Measurements from ENCODE around the gene SMIM3.
"Not testable (repeated sequence)": the region's sequence is repeated elsewhere in the genome, so short reads cannot be mapped to it uniquely, and the experiment has no call there.

The SMIM3 gene

GRCh38 chr5:150778517-150779396 is at the start of gene SMIM3:
SMIM3 (plus strand) TSS chr5:150778757; CDS start chr5:150795441, 16,684 bp downstream.
- DNase-seq, result peak; percentile 81

GRCh38 chr5:150729859-150730258 is 48.7 kb upstream of the SMIM3 start:
- no peak for DNase-seq

GRCh38 chr5:150731669-150732242 is 46.8 kb upstream of the SMIM3 start:
- DNase-seq, result no peak

GRCh38 chr5:150734579-150735384 is 43.8 kb upstream of the SMIM3 start:
- no peak for DNase-seq

- DNase-seq, result no peak
Measured at GRCh38 chr5:150738862-150739261, 39.7 kb upstream of the SMIM3 start.

- DNase-seq, result no peak
Measured at GRCh38 chr5:150740992-150741391, 37.6 kb upstream of the SMIM3 start.

GRCh38 chr5:150742455-150743141 is 36.0 kb upstream of the SMIM3 start:
- not testable (repeated sequence) for DNase-seq

GRCh38 chr5:150743142-150743488 is 35.4 kb upstream of the SMIM3 start:
- not testable (repeated sequence) for DNase-seq

- DNase-seq, result no peak
Measured at GRCh38 chr5:150750469-150750868, 28.1 kb upstream of the SMIM3 start.

GRCh38 chr5:150751096-150751891 is 27.3 kb upstream of the SMIM3 start:
- no peak for DNase-seq

GRCh38 chr5:150753463-150753862 is 25.1 kb upstream of the SMIM3 start:
- no peak for DNase-seq

- DNase-seq, result no peak
Measured at GRCh38 chr5:150753863-150754262, 24.7 kb upstream of the SMIM3 start.

GRCh38 chr5:150757087-150757649 is 21.4 kb upstream of the SMIM3 start:
- no peak for DNase-seq

- DNase-seq, result no peak
Measured at GRCh38 chr5:150758203-150758530, 20.4 kb upstream of the SMIM3 start.

- peak; percentile 99 for DNase-seq
Measured at GRCh38 chr5:150758531-150759333, 19.8 kb upstream of the SMIM3 start, which contains the start of gene DCTN4. DCTN4 (minus strand) TSS chr5:150759017; CDS start chr5:150758993, 24 bp downstream.

- peak; percentile 16 for DNase-seq
Measured at GRCh38 chr5:150759334-150759583, 19.3 kb upstream of the SMIM3 start.

GRCh38 chr5:150762211-150762610 is 16.3 kb upstream of the SMIM3 start:
- no peak for DNase-seq

- peak; percentile 58 for DNase-seq
Measured at GRCh38 chr5:150763023-150763769, 15.4 kb upstream of the SMIM3 start.

- DNase-seq, result no peak
Measured at GRCh38 chr5:150764530-150764929, 14.0 kb upstream of the SMIM3 start.

GRCh38 chr5:150765011-150765798 is 13.4 kb upstream of the SMIM3 start:
- no peak for DNase-seq
